H9 (cell line): ENCODE data around the gene ANKRD23. TPM values are rescaled to one million over a fixed set of nuclear protein-coding genes. Genes with fewer than 3 reads are reported as not detected.

Experiments
- DNase-seq: peaks from one replicate; pipeline ENCODE4 v3.0.0-alpha.2; 2017
- H2AFZ ChIP-seq: one replicate; pipeline ENCODE4 v1.6.1; 2013; ENCODE audit warnings: mild to moderate bottlenecking, low read length, control low read depth, moderate library complexity
- H2AK5ac ChIP-seq: 2 replicates; pipeline ENCODE4 v1.6.1; 2013; ENCODE audit warnings: low read length, control low read depth, mixed read lengths; ENCODE audit not compliant: insufficient read length
- H2BK120ac ChIP-seq: one replicate; pipeline ENCODE4 v1.6.1; 2013; ENCODE audit warnings: low read depth, mild to moderate bottlenecking, low read length, control low read depth, inconsistent platforms; ENCODE audit not compliant: poor library complexity, severe bottlenecking
- H2BK12ac ChIP-seq: 2 replicates; pipeline ENCODE4 v1.6.1; 2013; ENCODE audit warnings: low read length, control low read depth, mixed read lengths, low read depth; ENCODE audit not compliant: insufficient read length
- H2BK15ac ChIP-seq: 2 replicates; pipeline ENCODE4 v1.6.1; 2013; ENCODE audit warnings: low read depth, low read length, control low read depth
- H2BK20ac ChIP-seq: one replicate; pipeline ENCODE4 v1.6.1; 2013; ENCODE audit warnings: low read depth, mild to moderate bottlenecking, low read length, control low read depth, inconsistent platforms; ENCODE audit not compliant: poor library complexity, severe bottlenecking
- H2BK5ac ChIP-seq: 2 replicates; pipeline ENCODE4 v1.6.1; 2013; ENCODE audit warnings: low read length, control low read depth, mixed read lengths; ENCODE audit not compliant: insufficient read length
- H3K14ac ChIP-seq: 2 replicates; pipeline ENCODE4 v1.6.1; 2013; ENCODE audit warnings: low read length, control low read depth; ENCODE audit not compliant: insufficient read depth
- H3K18ac ChIP-seq: 2 replicates; pipeline ENCODE4 v1.6.1; 2013; ENCODE audit warnings: low read depth, mild to moderate bottlenecking, mixed read lengths, low read length, control low read depth; ENCODE audit not compliant: insufficient read length
- H3K23ac ChIP-seq: 2 replicates; pipeline ENCODE4 v1.6.1; 2013; ENCODE audit warnings: low read length, control low read depth, mixed read lengths, low read depth; ENCODE audit not compliant: insufficient read length
- H3K23me2 ChIP-seq: 2 replicates; pipeline ENCODE4 v1.6.1; 2013; ENCODE audit warnings: low read depth, mild to moderate bottlenecking, mixed read lengths, low read length, control low read depth; ENCODE audit not compliant: insufficient read length, poor library complexity, severe bottlenecking
- H3K27ac ChIP-seq: 2 replicates; pipeline ENCODE4 v1.5.1; 2013; ENCODE audit warnings: low read length, control low read depth, mixed read lengths, low read depth; ENCODE audit not compliant: insufficient read length
- H3K27me3 ChIP-seq: 2 replicates; pipeline ENCODE4 v1.6.1; 2013; ENCODE audit warnings: low read length, control low read depth, inconsistent platforms; ENCODE audit not compliant: insufficient read depth
- H3K4ac ChIP-seq: 2 replicates; pipeline ENCODE4 v1.6.1; 2013; ENCODE audit warnings: low read depth, mild to moderate bottlenecking, control low read depth, inconsistent platforms, low read length, moderate library complexity
- H3K4me1 ChIP-seq: 2 replicates; pipeline ENCODE4 v1.6.1; 2013; ENCODE audit warnings: low read length, control low read depth, inconsistent platforms; ENCODE audit not compliant: insufficient read depth
- H3K4me2 ChIP-seq: 2 replicates; pipeline ENCODE4 v1.6.1; 2013; ENCODE audit warnings: low read length, control low read depth, mixed read lengths; ENCODE audit not compliant: insufficient read length, insufficient read depth
- H3K56ac ChIP-seq: 2 replicates; pipeline ENCODE4 v1.6.1; 2013; ENCODE audit warnings: low read depth, mild to moderate bottlenecking, mixed read lengths, low read length, control low read depth; ENCODE audit not compliant: insufficient read length
- H3K79me1 ChIP-seq: 2 replicates; pipeline ENCODE4 v1.6.1; 2013; ENCODE audit warnings: low read depth, mild to moderate bottlenecking, moderate library complexity, low read length, control low read depth, inconsistent platforms; ENCODE audit not compliant: insufficient read depth, poor library complexity, severe bottlenecking
- H3K79me2 ChIP-seq: 2 replicates; pipeline ENCODE4 v1.6.1; 2013; ENCODE audit warnings: low read length, control low read depth, inconsistent platforms; ENCODE audit not compliant: insufficient read depth
- H3K9ac ChIP-seq: 2 replicates; pipeline ENCODE4 v1.6.1; 2013; ENCODE audit warnings: low read length, control low read depth, mixed read lengths; ENCODE audit not compliant: insufficient read length; ENCODE audit errors: extremely low read depth
- H3K9me3 ChIP-seq: one replicate; pipeline ENCODE4 v1.6.1; 2013; ENCODE audit warnings: low read depth, low read length, inconsistent platforms; ENCODE audit not compliant: control insufficient read depth
- H3T11ph ChIP-seq: one replicate; pipeline ENCODE4 v1.6.1; 2013; ENCODE audit warnings: mild to moderate bottlenecking, low read length, control low read depth, inconsistent platforms
- H4K20me1 ChIP-seq: one replicate; pipeline ENCODE4 v1.6.1; 2013; ENCODE audit not compliant: control insufficient read depth, insufficient read length, insufficient read depth
- H4K5ac ChIP-seq: 2 replicates; pipeline ENCODE4 v1.6.1; 2013; ENCODE audit warnings: low read depth, mild to moderate bottlenecking, mixed read lengths, low read length, control low read depth; ENCODE audit not compliant: insufficient read length
- H4K8ac ChIP-seq: replicated peaks from 2 replicates; pipeline ENCODE4 v1.6.1; 2013; ENCODE audit warnings: low read length, control low read depth, mixed read lengths, low read depth; ENCODE audit not compliant: insufficient read length
- H4K91ac ChIP-seq: 2 replicates; pipeline ENCODE4 v1.6.1; 2013; ENCODE audit warnings: low read depth, mild to moderate bottlenecking, moderate library complexity, mixed read lengths, low read length, control low read depth; ENCODE audit not compliant: insufficient read length
- H3K27ac Mint-ChIP-seq, 3 experiments: 2 replicates in 2 of 3; 3 replicates in 1 of 3; pipeline ENCODE4 v1.8.0; 2020 to 2021; ENCODE audit warnings: mixed read lengths in 3 of 3, mild to moderate bottlenecking in 1 of 3, moderate library complexity in 1 of 3
- H3K27me3 Mint-ChIP-seq: 2 replicates; pipeline ENCODE4 v1.8.0; 2021; ENCODE audit warnings: low read depth, mild to moderate bottlenecking, moderate library complexity, mixed read lengths
- H3K36me3 Mint-ChIP-seq, 3 experiments: 2 replicates in 2 of 3; 3 replicates in 1 of 3; pipeline ENCODE4 v1.8.0; 2020 to 2021; ENCODE audit warnings: low read depth in 3 of 3, mixed read lengths in 3 of 3; ENCODE audit not compliant: insufficient read depth in 1 of 3
- H3K4me1 Mint-ChIP-seq, 2 experiments: 2 replicates each; pipeline ENCODE4 v1.8.0; 2020; ENCODE audit warnings: mixed read lengths in 2 of 2
- H3K4me3 Mint-ChIP-seq, 2 experiments: 2 replicates in 1 of 2; 3 replicates in 1 of 2; pipeline ENCODE4 v1.8.0; 2020 to 2021; ENCODE audit warnings: mild to moderate bottlenecking in 2 of 2, mixed read lengths in 2 of 2, moderate library complexity in 1 of 2
- H3K9me3 Mint-ChIP-seq, 2 experiments: 2 replicates in 1 of 2; 3 replicates in 1 of 2; pipeline ENCODE4 v1.8.0; 2020; ENCODE audit warnings: mild to moderate bottlenecking in 2 of 2, mixed read lengths in 2 of 2, moderate library complexity in 1 of 2
- CTCF ChIP-seq: fragments of 200-600 bp; sonication (generic); conservative IDR thresholded peaks from 3 replicates; pipeline ENCODE4 v1.8.0; 2021; ENCODE audit warnings: antibody characterized with exemption, mild to moderate bottlenecking
- WGBS: extraction: QIAGEN DNeasy Blood & Tissue Kit; methylation state at CpG from one replicate; pipeline ENCODE4 v1.1.7; 2013; ENCODE audit warnings: missing lambda C conversion rate, low lambda C conversion rate, mixed read lengths; ENCODE audit not compliant: insufficient read length; ENCODE audit errors: extremely low coverage; 5-methylcytosine and 5-hydroxymethylcytosine counted together
- microRNA-seq: library from miRNA; unstranded; fragments of <30 nt; microRNA quantifications from one replicate; pipeline ENCODE4, GENCODE V29; 2020; ENCODE audit warnings: borderline microRNAs expressed
- total RNA-seq: library from RNA; stranded (reverse); gene quantifications from 2 replicates; pipeline ENCODE4 v1.2.1, GENCODE V29; 2021

ANKRD23 gene
- total RNA-seq, 1 experiment from 2014 or later: 2.4 TPM

- Histone ChIP-seq H4K91ac (no peak overlapping the region), H3K4ac (no peak overlapping the region), H2AK5ac (no peak overlapping the region), H2BK15ac (no peak overlapping the region), H3T11ph (no peak overlapping the region), H4K8ac (no peak overlapping the region), H2BK120ac (no peak overlapping the region), H3K4me2 (no peak overlapping the region), H4K20me1 (no peaks in the 10 kb centered on the region), H3K27me3 (no peaks in the 10 kb centered on the region), H3K27ac (no peak overlapping the region), H3K18ac (no peak overlapping the region), H2BK5ac (no peak overlapping the region), H3K23ac (no peak overlapping the region), H2BK12ac (no peak overlapping the region), H3K79me1 (no peaks in the 10 kb centered on the region), H3K79me2 (no peaks in the 10 kb centered on the region), H3K14ac (no peak overlapping the region; the same call in 1 of the 2 replicates), H4K5ac (no peak overlapping the region), H3K56ac (no peak overlapping the region), H3K23me2 (no peaks in the 10 kb centered on the region), H2BK20ac (no peak overlapping the region), H3K9me3 (no peaks in the 10 kb centered on the region), H2AFZ (no peak overlapping the region), H3K9ac (no peak overlapping the region), H3K4me1 (no peaks in the 10 kb centered on the region)
- no peak overlapping the region for H3K4me3 Mint-ChIP-seq
- no peak for TF ChIP-seq CTCF
- DNase-seq: no peak
- H3K36me3 Mint-ChIP-seq: no peaks in the 10 kb centered on the region; a peak in 2 of 7 replicates
- H3K4me1 Mint-ChIP-seq: peaks cover 7 to 13% of the 10 kb centered on the region in 2 experiments
- peak overlapping the region in 2 of 3 experiments; percentile 58 to 98; a peak in 4 of 7 replicates for H3K27ac Mint-ChIP-seq
- H3K9me3 Mint-ChIP-seq: no peaks in the 10 kb centered on the region
- H3K27me3 Mint-ChIP-seq: no peaks in the 10 kb centered on the region
- no CpG with 5 or more reads among the region's 17 CpGs for WGBS
These were observed 55.2 kb downstream of the ANKRD23 start for GRCh38 chr2:96788442-96789244.

Small RNA genes lying within 50 kb of the gene (microRNA-seq; reads per million reads assigned to microRNA genes)
- 0.35 reads per million for gene MIR3127

Other genes starting within 250 kb of the ANKRD23 start
- 34.2 and 35.7 TPM in 2 replicates for gene KANSL3, start 205.7 kb downstream of the ANKRD23 start, total RNA-seq
- 0.83 and 1.2 TPM in 2 replicates for gene FER1L5, start 201.3 kb downstream of the ANKRD23 start, total RNA-seq
- 17.6 and 18.8 TPM in 2 replicates for gene LMAN2L, start 104.0 kb downstream of the ANKRD23 start, total RNA-seq
- gene CNNM4, start 83.1 kb downstream of the ANKRD23 start, total RNA-seq: 8.5 and 8.9 TPM in 2 replicates
- gene CNNM3, start 27.8 kb downstream of the ANKRD23 start, total RNA-seq: 22.8 and 25.0 TPM in 2 replicates
- 13.0 and 13.9 TPM in 2 replicates for gene ANKRD39, start 14.0 kb upstream of the ANKRD23 start, total RNA-seq
- 81.6 and 87.2 TPM in 2 replicates for gene SEMA4C, start 26.1 kb upstream of the ANKRD23 start, total RNA-seq
- 0.24 and 0.39 TPM in 2 replicates for gene FAM178B, start 142.6 kb upstream of the ANKRD23 start, total RNA-seq